Renal cortex interstitium (tissue), 11 donors: ENCODE results near the gene CLCN2. TPM values are rescaled to one million over a fixed set of nuclear protein-coding genes. Genes with fewer than 3 reads are reported as not detected.
"Not testable (repeated sequence)": the region's sequence is repeated elsewhere in the genome, so short reads cannot be mapped to it uniquely, and the experiment has no call there.

Source experiments
- DNase-seq, 11 donors: peaks; one replicate each; pipeline ENCODE4 v3.0.0-alpha.2; 2013; ENCODE audit warnings: low read depth in 9 of 11, low spot score in 4 of 11; ENCODE audit errors: extremely low read depth in 1 of 11
- polyA plus RNA-seq, 3 donors: library from polyadenylated mRNA; unstranded; fragments of 120-200 nt; gene quantifications; one replicate each; pipeline ENCODE4 v1.2.1, GENCODE V29; 2013; ENCODE audit not compliant: insufficient read length in 3 of 3

CLCN2 gene
- polyA plus RNA-seq, 3 donors: 9.7 to 14.0 (median 11.5) TPM

GRCh38 chr3:184351511-184352148 is 9.8 kb downstream of the CLCN2 start:
- no peak for DNase-seq

GRCh38 chr3:184350618-184351017 is 10.8 kb downstream of the CLCN2 start:
- no peak for DNase-seq

DNA sequence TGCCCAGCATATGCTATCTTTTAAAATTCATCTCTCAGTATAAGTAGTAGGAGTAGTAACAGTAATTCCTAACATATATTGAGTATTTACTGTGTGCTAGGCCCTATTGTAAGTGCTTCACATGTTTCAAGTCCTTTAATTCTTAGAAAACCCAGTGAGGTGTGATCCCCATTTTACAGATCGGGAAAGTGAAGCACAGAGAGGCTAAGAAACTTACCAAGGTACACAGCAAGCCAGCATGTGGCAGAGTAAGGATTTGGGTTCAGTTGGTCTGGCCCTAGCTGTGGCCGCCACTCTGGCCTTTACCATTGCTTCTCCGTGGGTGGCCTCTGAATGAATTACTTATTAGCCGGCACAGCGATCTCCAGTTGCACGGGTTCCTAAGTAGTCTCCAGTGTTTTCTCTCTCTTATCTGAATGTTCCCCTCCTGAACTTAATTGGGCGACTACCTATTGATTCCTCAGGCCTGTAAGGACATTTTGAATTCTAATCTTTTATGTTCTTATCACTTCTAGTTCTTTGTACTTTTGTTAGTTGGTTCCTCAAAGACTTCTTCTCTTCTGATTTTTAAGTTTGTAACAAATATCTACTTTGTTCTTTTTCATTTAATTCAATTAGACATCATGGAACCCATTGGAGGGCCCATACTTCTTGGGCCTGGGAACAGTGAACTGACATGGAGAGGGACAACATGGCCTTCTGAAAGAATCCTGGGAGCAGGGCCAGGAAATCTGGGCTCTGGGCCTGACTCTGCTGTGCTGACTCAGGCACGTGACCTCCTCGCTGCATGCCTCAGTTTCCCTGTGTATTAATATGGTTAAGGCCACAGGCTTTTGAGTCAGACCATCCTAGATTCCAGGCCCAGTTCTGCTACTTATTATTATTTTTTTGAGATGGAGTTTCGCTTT is 11.6 kb downstream of the CLCN2 start:
- DNase-seq: no peak

DNA sequence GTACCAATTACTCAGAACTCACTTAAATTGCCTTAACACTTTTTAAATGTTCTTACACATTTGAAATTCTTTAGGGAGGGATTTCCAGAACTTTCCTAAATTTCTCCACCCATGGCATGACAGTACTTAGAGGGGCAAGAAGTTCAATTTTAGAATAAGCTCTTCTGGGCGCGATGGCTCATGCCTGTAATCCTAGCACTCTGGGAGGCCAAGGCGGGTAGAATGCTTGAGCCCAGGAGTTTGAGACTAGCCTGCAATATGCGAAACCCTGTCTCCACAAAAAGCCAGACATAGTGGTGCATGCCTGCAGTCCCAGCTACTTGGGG is 13.4 kb downstream of the CLCN2 start:
- no peak for DNase-seq

GRCh38 chr3:184347321-184348056 is 13.9 kb downstream of the CLCN2 start:
- DNase-seq: no peak

DNA sequence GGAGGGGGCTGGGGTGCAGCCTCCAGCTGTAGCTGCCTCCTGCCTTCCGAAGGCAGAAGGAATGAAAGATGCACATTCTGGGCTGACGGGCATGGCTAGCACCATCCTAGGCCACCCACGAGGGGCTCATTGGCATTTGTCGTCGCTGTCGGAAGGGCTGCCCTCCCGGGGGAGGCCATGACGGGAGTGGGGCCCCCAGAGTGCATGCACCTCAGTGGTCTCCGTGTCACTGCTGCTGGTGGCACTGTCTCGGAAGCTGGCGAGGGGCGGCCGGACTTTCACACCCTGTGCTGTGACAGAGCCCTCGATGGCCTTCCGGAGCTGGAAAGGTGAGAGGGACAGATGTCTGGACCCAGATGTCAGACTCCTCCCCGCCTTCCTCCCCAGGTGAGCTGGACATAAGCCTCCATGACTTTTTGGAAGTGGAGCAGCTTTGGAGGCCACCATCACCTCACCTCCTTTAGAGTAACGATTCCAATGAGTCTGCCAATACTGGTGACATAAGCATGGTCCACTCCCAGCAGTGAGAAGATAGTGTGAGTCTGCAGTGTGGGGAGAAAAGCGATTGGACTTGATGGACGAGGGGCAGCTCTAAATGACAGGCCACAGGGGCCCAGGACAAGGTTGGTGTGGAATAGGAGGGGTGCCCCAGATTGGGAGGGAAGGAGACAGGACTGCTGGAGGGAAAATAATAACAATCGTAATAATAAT is 14.8 kb downstream of the CLCN2 start:
- DNase-seq: no peak

GRCh38 chr3:184345317-184346144 is 15.9 kb downstream of the CLCN2 start:
- DNase-seq: peak in 2 of 11 donors; percentile 46 to 51

- no peak for DNase-seq
Observed at GRCh38 chr3:184344579-184345316, 16.7 kb downstream of the CLCN2 start.

GRCh38 chr3:184343200-184343876 is 18.1 kb downstream of the CLCN2 start:
- DNase-seq: no peak

- DNase-seq: no peak
Observed at GRCh38 chr3:184341925-184342324, 19.5 kb downstream of the CLCN2 start.

DNA sequence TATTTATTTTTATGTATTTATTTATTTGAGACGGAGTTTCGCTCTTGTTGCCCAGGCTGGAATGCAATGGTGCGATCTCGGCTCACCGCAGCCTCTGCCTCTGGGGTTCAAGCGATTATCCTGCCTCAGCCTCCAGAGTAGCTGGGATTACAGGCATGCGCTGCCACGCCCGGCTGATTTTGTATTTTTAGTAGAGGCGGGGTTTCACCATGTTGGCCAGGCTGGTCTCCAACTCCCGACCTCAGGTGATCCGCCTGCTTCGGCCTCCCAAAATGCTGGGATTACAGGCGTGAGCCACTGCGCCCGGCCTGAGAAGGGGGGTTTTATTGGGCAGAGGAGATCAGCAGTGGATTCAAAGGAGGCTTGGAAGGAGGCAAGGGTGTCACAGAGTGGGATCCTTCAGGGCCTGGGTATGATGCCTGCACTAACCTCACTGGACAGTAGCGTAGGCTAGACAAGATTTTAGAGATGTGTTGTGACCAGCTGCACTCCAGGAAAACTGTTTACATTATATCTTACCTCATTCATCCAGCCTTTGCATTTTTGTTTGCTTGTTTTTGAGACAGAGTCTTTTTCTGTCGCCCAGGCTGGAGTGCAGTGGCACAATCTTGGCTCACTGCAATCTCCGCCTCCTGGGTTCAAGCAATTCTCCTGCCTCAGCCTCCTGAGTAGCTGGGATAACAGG is 21.8 kb downstream of the CLCN2 start:
- not testable (repeated sequence) for DNase-seq

- no peak for DNase-seq
Observed at GRCh38 chr3:184339001-184339400, 22.4 kb downstream of the CLCN2 start.

DNA sequence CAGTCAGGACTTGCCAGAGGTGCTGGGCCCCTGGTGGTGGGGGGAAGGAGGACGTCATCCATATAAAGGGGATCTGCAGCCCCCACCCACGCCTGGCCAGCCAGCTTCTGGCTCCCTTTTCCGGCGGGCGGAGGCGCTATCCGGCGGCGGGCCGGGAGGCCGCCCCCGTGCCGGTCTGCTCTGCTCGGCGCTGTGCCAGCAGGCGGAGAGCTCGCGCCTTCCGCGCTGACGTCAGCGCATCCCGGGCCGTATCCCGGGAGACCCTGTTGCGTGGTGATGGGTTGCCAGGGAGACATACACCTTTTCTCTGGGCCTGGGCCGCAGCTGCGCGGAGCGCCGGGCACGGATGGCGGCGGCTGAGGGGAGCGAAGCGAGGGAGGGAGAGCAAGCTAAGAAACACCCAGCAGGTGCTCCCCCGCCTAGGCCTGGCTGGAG is 22.9 kb downstream of the CLCN2 start:
- peak in 9 of 11 donors; percentile 67 to 80 (median 73) for DNase-seq

DNA sequence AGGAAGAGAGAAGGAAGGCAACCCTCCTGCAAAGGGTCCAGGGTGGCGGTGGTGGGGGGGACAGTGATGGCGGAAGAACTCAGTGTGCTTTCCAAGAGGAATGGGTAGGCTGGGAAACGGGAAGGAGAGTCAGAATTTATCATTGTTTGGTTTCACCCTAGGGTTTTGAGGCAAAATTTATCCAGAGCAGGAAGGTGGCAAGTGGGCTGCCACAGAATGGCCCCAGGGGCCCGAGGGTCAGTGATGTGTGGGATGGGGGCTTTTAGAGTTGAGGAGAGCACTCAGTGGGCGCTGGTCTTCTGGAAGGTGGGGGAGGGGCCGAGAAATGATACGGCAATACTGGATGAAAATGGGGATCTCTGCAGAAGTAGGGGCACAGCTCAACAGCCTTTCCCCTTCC is 23.4 kb downstream of the CLCN2 start:
- DNase-seq: no peak

GRCh38 chr3:184337399-184337714 is 24.0 kb downstream of the CLCN2 start, which contains the start of gene FAM131A:
Gene FAM131A, plus strand, starts transcription at chr3:184337600. Its CDS starts 31 bp downstream, at chr3:184337631.
- DNase-seq: no peak

DNA sequence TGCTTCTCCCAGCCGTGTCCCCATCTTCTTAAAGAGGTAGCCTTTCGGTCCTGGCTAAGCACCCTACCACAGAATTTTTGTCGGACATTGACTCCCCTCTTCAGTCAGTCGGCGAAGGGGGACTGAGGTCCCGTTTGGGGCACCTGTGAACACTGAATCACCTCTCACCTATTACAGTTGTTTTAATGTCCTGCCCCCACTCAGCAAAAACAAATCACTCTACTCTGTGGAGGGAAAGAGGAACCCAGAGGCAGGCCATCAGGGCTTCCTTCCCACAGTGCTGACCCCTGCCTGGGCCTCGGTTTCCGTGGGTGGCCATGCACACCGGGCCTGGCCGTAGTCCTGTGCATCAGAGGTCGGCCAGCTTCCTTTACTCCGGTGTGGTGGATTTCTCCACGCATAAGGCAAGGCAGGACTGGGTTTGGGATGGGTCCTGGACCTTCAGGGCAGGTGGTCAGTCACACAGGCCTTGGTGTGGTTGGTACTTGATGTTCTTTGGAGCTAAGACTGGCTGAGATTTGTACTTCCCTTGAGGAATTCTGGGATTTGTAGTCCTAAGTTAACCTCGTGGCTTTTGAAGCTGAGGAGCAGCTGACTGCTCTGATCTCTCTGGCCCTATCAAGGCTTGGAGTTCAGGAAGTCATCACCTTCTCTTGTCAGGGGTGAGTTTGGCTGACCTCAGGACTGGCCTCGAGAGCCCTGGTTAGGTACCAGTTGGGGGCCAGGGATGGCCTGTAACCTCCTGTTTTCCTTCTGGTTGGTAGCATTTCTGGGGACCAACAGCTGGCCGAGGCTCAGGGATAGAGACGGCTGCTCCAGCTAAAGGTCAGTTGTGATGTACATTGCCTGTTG is 24.6 kb downstream of the CLCN2 start:
- peak in 1 of 11 donors; percentile 37 for DNase-seq
